ENCODE data around the gene PTPRM.

Gene PTPRM

DNA sequence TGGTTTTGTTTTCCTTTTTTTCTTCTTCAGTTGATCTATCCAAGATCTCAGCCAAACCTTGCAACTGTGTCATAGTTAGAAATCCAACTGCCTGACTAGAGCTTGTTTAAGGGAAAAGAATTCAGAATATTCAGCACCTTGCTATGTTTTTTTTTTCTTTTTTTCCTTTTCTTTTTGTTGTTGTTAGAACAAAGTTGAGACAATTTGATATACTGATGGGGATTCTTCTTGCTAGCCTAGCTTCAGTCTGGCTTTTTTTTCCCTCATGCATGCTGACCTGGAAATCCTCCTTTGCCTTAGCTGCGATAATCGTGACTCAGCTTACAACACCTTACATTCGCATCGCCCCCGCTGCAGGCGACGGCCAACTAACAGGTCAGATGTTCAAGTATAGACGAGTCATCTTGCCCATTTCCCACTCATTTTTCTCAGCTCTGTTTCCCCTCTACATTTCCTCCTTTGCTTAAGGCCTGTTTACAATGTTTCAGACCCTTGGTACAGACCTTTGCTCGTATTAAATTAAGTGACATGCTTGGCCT lies 554.9 kb downstream of the PTPRM start:
- H3K27me3 ChIP-seq (ENCODE audit: low read depth) = no peaks in the 10 kb centered on the region
- in situ Hi-C loops (cut with MboI; ENCODE audit: low sequenced_read_pairs) = no loop called here
- H3K36me3 ChIP-seq (replicated peaks) = no peaks in the 10 kb centered on the region
- DNase-seq (ENCODE audit: low spot score in 2 of 2) = no peak
- H3K4me3 ChIP-seq = no peak overlapping the region
- H3K4me1 ChIP-seq = no peaks in the 10 kb centered on the region
- no peaks in the 10 kb centered on the region for H3K9me3 ChIP-seq

GRCh38 chr18:8124232-8125146 lies 557.4 kb downstream of the PTPRM start:
- Histone ChIP-seq H3K27me3 (ENCODE audit: low read depth) (no peaks in the 10 kb centered on the region), H3K4me1 (no peaks in the 10 kb centered on the region), H3K4me3 (no peak overlapping the region), H3K36me3 (replicated peaks) (no peaks in the 10 kb centered on the region), H3K9me3 (no peaks in the 10 kb centered on the region)
- in situ Hi-C loops (cut with MboI; ENCODE audit: low sequenced_read_pairs) = no loop called here
- DNase-seq (ENCODE audit: low spot score in 2 of 2) = no peak

DNA sequence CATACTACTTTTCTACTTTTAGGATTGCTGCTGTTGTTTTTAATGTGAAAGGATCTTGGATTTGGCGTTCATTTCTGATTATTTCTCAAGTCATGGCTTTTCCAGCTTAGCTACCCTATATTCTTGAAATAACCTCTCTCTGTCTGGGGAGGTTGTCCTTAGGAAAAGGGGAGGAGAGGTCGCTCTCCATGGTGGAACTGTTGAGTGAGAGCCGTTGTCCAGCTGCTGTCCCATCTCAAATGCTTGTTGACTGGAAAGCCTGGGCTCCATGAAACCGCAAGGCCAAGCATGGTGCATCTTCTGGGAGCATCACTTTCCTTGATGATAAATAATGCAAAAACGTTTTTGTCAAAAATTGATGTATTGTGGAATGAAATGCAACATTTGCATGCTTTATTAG lies 563.0 kb downstream of the PTPRM start:
- Histone ChIP-seq H3K4me1 (no peaks in the 10 kb centered on the region), H3K36me3 (replicated peaks) (no peaks in the 10 kb centered on the region), H3K9me3 (no peaks in the 10 kb centered on the region), H3K27me3 (ENCODE audit: low read depth) (no peaks in the 10 kb centered on the region), H3K4me3 (no peak overlapping the region)
- DNase-seq (ENCODE audit: low spot score in 2 of 2) = no peak
- in situ Hi-C loops (cut with MboI; ENCODE audit: low sequenced_read_pairs) = no loop called here

DNA sequence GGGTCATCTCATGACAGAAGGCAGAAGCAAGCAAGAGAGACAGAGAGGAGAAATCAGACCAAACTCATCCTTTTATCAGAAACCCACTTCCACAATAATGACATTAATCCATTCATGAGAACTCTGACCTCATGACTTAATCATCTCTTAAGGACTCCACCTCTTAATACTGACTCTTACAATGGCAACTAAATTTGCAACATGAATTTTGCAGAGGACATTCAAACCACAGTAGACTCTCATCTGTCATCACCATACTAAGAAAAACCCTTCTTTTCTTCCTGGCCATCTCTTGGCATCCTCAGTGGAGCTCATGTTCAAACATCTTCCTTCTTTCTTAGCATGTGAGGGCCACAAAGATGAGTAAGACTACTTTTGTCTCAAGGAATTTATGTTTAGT lies 565.9 kb downstream of the PTPRM start:
- Histone ChIP-seq H3K4me1 (no peaks in the 10 kb centered on the region), H3K27me3 (ENCODE audit: low read depth) (no peaks in the 10 kb centered on the region), H3K4me3 (no peak overlapping the region), H3K36me3 (replicated peaks) (no peaks in the 10 kb centered on the region), H3K9me3 (no peaks in the 10 kb centered on the region)
- DNase-seq (ENCODE audit: low spot score in 2 of 2) = no peak
- in situ Hi-C loops (cut with MboI; ENCODE audit: low sequenced_read_pairs) = no loop called here

- Histone ChIP-seq H3K4me1 (no peaks in the 10 kb centered on the region), H3K4me3 (no peak overlapping the region), H3K36me3 (replicated peaks) (no peaks in the 10 kb centered on the region), H3K27me3 (ENCODE audit: low read depth) (no peaks in the 10 kb centered on the region), H3K9me3 (no peaks in the 10 kb centered on the region)
- DNase-seq (ENCODE audit: low spot score in 2 of 2) = no peak
- in situ Hi-C loops (cut with MboI; ENCODE audit: low sequenced_read_pairs) = no loop called here
These were observed 566.8 kb downstream of the PTPRM start for GRCh38 chr18:8133888-8134287.

DNA sequence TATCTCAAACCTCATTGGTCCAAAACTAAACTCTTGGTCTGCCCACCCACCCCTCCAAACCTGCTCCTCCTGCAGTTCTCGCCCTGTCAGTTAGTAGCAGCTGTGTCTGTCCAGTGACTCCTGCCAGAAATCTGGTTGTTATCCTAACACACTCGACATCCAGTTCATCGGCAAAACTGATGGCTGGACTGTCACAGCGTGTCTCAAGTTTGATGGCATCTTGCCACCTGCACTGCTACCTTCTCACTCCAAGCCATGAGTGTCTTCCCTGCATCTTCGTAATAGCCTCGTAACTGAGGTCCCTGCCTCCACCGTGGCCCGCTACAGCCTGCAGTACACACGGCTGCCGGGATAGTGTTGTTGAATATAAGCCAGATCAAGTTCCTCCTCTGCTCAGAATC lies 572.0 kb downstream of the PTPRM start:
- Histone ChIP-seq H3K4me3 (no peak overlapping the region), H3K27me3 (ENCODE audit: low read depth) (no peaks in the 10 kb centered on the region), H3K9me3 (no peaks in the 10 kb centered on the region), H3K4me1 (no peaks in the 10 kb centered on the region), H3K36me3 (replicated peaks) (no peaks in the 10 kb centered on the region)
- in situ Hi-C loops (cut with MboI; ENCODE audit: low sequenced_read_pairs) = no loop called here
- DNase-seq (ENCODE audit: low spot score in 2 of 2) = no peak

DNA sequence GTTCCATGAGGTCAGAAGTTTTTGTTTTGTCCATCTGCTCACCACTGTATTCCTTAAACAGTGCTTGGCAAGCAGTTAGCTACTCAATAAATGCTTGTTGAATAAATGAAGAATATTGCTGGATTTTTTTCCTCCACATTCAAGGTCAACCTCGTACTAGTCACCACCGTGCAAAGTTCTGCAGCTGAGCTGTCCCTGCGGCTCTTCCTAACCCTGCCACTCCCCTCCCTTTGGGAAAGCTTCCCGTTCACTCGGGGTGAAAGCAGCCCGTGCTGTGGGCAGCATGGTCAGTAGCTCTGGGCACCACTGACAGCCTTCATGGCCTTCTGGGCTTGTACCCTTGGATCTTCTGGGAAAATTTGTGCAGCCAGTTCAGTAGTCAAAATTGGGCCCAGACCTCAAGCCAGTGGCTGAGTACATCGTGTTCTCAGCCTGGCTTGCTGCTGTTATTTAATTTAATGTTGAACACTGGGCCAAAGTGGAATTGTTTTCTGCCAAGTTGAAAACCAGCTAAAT lies 572.8 kb downstream of the PTPRM start:
- in situ Hi-C loops (cut with MboI; ENCODE audit: low sequenced_read_pairs) = no loop called here
- no peak overlapping the region for H3K4me3 ChIP-seq
- DNase-seq (ENCODE audit: low spot score in 2 of 2) = no peak
- H3K9me3 ChIP-seq = no peaks in the 10 kb centered on the region
- H3K27me3 ChIP-seq (ENCODE audit: low read depth) = no peaks in the 10 kb centered on the region
- H3K4me1 ChIP-seq = no peaks in the 10 kb centered on the region
- H3K36me3 ChIP-seq (replicated peaks) = no peaks in the 10 kb centered on the region

DNA sequence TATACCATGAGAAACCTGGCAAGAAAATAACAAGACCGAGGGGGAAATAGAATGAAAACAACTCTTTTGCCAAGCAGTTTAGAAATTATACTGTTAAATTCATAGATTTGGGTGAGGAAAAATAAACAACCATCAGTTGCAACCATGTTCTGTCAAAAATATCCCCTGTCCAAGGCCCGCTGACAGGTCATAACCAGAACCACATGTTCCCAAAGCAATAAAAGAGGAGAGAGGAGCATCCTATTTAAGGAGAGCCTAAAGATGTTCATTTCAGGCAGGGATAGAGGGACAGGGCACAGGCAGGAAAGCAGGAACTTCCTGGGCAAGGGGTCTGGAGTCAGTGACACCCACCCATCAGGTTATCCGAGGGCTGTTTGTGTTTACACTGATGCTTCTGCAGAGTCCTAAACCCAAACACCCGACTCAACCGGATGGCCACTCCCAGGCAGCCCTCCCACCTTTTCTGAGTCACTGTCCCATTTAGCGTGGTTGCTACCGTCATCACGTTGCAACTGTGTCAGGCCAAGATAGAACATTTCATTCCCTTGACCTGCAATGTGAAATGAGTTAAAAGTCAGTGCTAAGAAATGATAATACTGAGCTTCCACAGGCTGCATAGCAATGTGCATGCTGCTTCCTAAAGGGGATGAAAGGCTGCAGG lies 573.9 kb downstream of the PTPRM start:
- H3K36me3 ChIP-seq (replicated peaks) = no peaks in the 10 kb centered on the region
- no peaks in the 10 kb centered on the region for H3K9me3 ChIP-seq
- no peak for DNase-seq (ENCODE audit: low spot score in 2 of 2)
- H3K4me1 ChIP-seq = no peaks in the 10 kb centered on the region
- no peak overlapping the region for H3K4me3 ChIP-seq
- no peaks in the 10 kb centered on the region for H3K27me3 ChIP-seq (ENCODE audit: low read depth)
- in situ Hi-C loops (cut with MboI; ENCODE audit: low sequenced_read_pairs) = no loop called here

GRCh38 chr18:8142131-8142711 lies 575.1 kb downstream of the PTPRM start:
- Histone ChIP-seq H3K4me3 (no peak overlapping the region), H3K4me1 (no peaks in the 10 kb centered on the region), H3K9me3 (no peaks in the 10 kb centered on the region), H3K36me3 (replicated peaks) (no peaks in the 10 kb centered on the region), H3K27me3 (ENCODE audit: low read depth) (no peaks in the 10 kb centered on the region)
- in situ Hi-C loops (cut with MboI; ENCODE audit: low sequenced_read_pairs) = no loop called here
- DNase-seq (ENCODE audit: low spot score in 2 of 2) = no peak

- no peaks in the 10 kb centered on the region for H3K9me3 ChIP-seq
- no peak overlapping the region for H3K4me3 ChIP-seq
- DNase-seq (ENCODE audit: low spot score in 2 of 2) = no peak
- H3K36me3 ChIP-seq (replicated peaks) = no peaks in the 10 kb centered on the region
- H3K27me3 ChIP-seq (ENCODE audit: low read depth) = no peaks in the 10 kb centered on the region
- in situ Hi-C loops (cut with MboI; ENCODE audit: low sequenced_read_pairs) = no loop called here
- H3K4me1 ChIP-seq = no peaks in the 10 kb centered on the region
These were observed 575.8 kb downstream of the PTPRM start for GRCh38 chr18:8142932-8143331.

DNA sequence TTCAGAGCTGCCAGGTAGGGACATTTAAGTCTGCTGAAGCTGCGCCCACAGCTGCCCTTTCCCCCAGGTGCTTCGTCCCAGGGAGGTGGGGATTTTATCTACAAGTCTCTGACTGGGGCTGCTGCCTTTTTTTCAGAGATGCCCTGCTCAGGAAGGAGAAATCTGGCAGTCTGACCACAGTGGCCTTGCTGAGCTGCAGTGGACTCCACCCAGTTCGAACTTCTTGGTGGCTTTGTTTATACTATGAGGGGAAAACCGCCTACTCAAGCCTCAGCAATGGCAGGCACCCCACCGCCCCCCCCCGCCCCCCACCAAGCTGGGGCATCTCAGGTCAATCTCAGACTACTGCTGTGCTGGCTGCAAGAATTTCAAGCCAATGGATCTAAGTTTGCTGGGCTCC lies 584.1 kb downstream of the PTPRM start:
- Histone ChIP-seq H3K4me3 (no peak overlapping the region), H3K4me1 (no peaks in the 10 kb centered on the region), H3K9me3 (no peaks in the 10 kb centered on the region), H3K27me3 (ENCODE audit: low read depth) (no peaks in the 10 kb centered on the region), H3K36me3 (replicated peaks) (no peaks in the 10 kb centered on the region)
- in situ Hi-C loops (cut with MboI; ENCODE audit: low sequenced_read_pairs) = no loop called here
- no peak for DNase-seq (ENCODE audit: low spot score in 2 of 2)

- DNase-seq (ENCODE audit: low spot score in 2 of 2) = no peak
- in situ Hi-C loops (cut with MboI; ENCODE audit: low sequenced_read_pairs) = no loop called here
- no peaks in the 10 kb centered on the region for H3K4me1 ChIP-seq
These were observed 586.9 kb downstream of the PTPRM start for GRCh38 chr18:8153887-8154583.

DNA sequence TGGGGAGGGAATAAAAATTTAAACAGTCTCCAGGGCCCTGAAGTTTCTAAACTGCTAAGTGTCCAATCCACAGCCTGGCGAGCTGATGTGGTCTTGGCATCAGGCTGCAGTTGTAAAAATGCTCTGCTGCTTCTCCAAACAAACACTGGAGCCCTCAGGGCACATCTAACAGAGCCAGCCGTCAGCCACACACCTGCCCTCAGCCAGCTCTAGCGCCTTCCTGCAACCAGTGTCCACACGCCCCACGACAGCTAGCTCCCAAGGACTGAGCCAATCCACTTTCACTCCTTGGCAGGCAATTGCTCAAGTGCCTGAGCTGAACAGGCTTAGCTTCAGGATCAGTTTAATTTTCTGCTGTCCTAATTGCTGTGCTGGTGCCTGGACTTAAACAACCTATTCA lies 595.7 kb downstream of the PTPRM start:
- H3K9me3 ChIP-seq = no peaks in the 10 kb centered on the region
- in situ Hi-C loops (cut with MboI; ENCODE audit: low sequenced_read_pairs) = no loop called here
- no peaks in the 10 kb centered on the region for H3K4me1 ChIP-seq
- no peaks in the 10 kb centered on the region for H3K27me3 ChIP-seq (ENCODE audit: low read depth)
- no peak overlapping the region for H3K4me3 ChIP-seq
- no peaks in the 10 kb centered on the region for H3K36me3 ChIP-seq (replicated peaks)
- DNase-seq (ENCODE audit: low spot score in 2 of 2) = no peak

More at GRCh38 chr18:8153887-8154583, 586.9 kb downstream of the PTPRM start:
- H3K27me3 ChIP-seq (ENCODE audit: low read depth) = no peaks in the 10 kb centered on the region
- no peaks in the 10 kb centered on the region for H3K9me3 ChIP-seq
- H3K4me3 ChIP-seq = no peak overlapping the region
- no peaks in the 10 kb centered on the region for H3K36me3 ChIP-seq (replicated peaks)

Measured in HAP-1 (cell line).